ENCODE measurements around the gene PSMG4.
A peak's percentile ranks its signal among the peaks of the same experiment; 100 is the strongest.

PSMG4 gene
- total RNA-seq: 7.4 to 54.8 (median 27.2) reads per million in 9 experiments

DNA sequence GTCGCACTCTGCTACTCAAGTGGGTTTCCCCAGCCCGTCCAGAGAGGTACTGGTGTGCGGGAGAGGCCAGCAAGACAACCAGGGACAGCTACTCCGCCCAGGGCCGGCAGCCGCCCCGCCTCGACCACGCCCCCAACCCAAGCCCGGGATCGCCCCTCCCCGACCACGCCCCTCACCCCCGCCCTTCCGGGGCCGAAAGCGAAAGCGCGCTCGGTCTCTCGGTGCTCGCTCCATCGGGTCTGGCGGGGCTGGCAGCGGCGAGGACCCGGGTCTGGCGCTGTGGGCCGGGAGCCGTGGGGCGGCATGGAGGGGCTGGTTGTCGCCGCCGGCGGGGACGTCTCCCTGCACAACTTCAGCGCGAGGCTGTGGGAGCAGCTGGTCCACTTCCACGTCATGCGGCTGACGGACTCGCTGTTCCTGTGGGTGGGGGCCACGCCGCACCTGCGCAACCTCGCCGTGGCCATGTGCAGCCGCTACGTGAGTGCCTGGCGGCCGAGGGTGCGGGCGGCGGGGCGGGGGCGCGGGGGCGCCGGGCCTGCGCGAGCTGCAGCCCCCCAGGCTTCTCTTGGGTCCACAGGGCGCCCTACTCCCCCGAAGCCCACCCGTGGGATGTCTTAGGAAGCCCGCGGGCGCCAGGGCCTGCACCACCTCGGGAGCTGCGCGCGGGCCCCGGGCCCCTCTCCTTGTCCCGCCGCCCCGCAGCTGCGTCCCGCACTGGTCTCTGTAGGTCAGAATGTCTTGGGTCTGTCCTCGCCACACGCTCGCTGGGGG, at the start of gene PSMG4:
Gene PSMG4, plus strand, starts transcription at position 228 of the 771 bp plus-strand sequence. Its CDS starts 76 bp downstream, at position 304.
- Mint-ChIP-seq H3K27ac (peak within 1 kb of the TSS; percentile 88 to 93), H3K9me3 (no peaks in the 10 kb centered on the region), H3K4me1 (ENCODE audit: low read depth in 2 of 2) (peaks cover 36 to 41% of the 10 kb centered on the region in 2 donors), H3K36me3 (ENCODE audit: insufficient read depth) (peaks cover 16% of the 10 kb centered on the region), H3K27me3 (no peaks in the 10 kb centered on the region), H3K4me3 (peak within 1 kb of the TSS; percentile 94 to 98)
- ATAC-seq (replicated peaks) (peak; percentile 87), DNase-seq (peak; percentile 90 to 92 (median 90))

- H3K27ac Mint-ChIP-seq: peak overlapping the region in 1 of 2 donors; percentile 75
- peak overlapping the region; percentile 52 to 57 for H3K4me3 Mint-ChIP-seq
- ATAC-seq (replicated peaks) (peak; percentile 59), DNase-seq (no peak)
- no peaks in the 10 kb centered on the region for H3K9me3 Mint-ChIP-seq
- H3K4me1 Mint-ChIP-seq (ENCODE audit: low read depth in 2 of 2): peaks cover 9 to 17% of the 10 kb centered on the region in 2 donors
- H3K36me3 Mint-ChIP-seq (ENCODE audit: insufficient read depth): peaks cover 3% of the 10 kb centered on the region
- peaks cover 46 to 65% of the 10 kb centered on the region in 2 donors for H3K27me3 Mint-ChIP-seq
These were observed 49.4 kb upstream of the PSMG4 start for GRCh38 chr6:3209114-3210023.

GRCh38 chr6:3210024-3210610, 48.6 kb upstream of the PSMG4 start:
- H3K27me3 Mint-ChIP-seq: peaks cover 46 to 59% of the 10 kb centered on the region in 2 donors
- no peak overlapping the region for H3K4me3 Mint-ChIP-seq
- H3K9me3 Mint-ChIP-seq: no peaks in the 10 kb centered on the region
- DNase-seq: no peak
- peaks cover 9 to 17% of the 10 kb centered on the region in 2 donors for H3K4me1 Mint-ChIP-seq (ENCODE audit: low read depth in 2 of 2)
- no peak for ATAC-seq (replicated peaks)
- H3K27ac Mint-ChIP-seq: peak overlapping the region in 1 of 2 donors; percentile 75
- peaks cover 3% of the 10 kb centered on the region for H3K36me3 Mint-ChIP-seq (ENCODE audit: insufficient read depth)

DNA sequence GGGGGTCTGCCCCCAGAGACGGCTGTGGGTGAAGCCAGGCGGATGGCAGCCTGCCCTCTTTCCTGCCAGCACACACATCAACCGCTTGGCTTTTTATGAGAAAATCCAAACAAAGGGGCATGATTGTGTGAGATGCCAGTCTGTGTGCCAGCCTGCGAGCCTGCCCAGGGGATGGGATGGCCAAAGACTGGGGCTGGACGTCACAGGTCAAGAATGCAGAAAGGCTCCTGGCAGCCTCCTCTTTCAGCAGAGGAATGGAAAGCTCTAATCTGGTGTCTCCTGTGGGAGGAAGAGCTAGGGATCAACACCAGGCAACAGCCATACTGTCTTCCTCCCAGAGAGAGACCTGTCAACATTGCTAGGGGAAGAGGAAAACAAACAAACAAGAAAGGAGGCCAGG, 47.1 kb upstream of the PSMG4 start:
- Mint-ChIP-seq H3K27ac (peak overlapping the region in 1 of 2 donors; percentile 18), H3K9me3 (no peaks in the 10 kb centered on the region), H3K36me3 (ENCODE audit: insufficient read depth) (peaks cover 3% of the 10 kb centered on the region), H3K4me1 (ENCODE audit: low read depth in 2 of 2) (peaks cover 9 to 17% of the 10 kb centered on the region in 2 donors), H3K4me3 (no peak overlapping the region), H3K27me3 (peaks cover 48 to 60% of the 10 kb centered on the region in 2 donors)
- ATAC-seq (replicated peaks) (no peak), DNase-seq (no peak)

DNA sequence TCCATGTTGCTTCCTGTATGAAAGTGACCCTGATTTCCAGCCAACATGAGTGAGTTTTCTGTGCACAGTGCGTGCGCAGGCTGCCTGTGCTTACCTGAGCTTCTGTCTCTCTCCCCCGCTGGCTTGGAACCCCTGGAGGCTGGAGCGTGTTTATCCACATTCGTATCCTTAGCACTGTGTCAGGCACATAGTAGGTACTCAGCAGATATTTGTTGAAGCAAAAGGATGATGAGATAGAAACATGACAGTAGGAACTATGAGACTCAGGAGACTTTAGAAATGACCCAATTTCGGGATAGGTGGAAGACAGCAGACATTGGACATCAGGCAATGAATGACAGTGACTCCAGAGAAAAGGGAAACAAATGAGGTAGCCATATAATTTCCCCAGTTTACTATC, 46.5 kb upstream of the PSMG4 start:
- peaks cover 3% of the 10 kb centered on the region for H3K36me3 Mint-ChIP-seq (ENCODE audit: insufficient read depth)
- H3K27me3 Mint-ChIP-seq: peaks cover 45 to 60% of the 10 kb centered on the region in 2 donors
- DNase-seq (no peak), ATAC-seq (replicated peaks) (no peak)
- H3K4me1 Mint-ChIP-seq (ENCODE audit: low read depth in 2 of 2): peaks cover 9 to 17% of the 10 kb centered on the region in 2 donors
- no peak overlapping the region for H3K4me3 Mint-ChIP-seq
- H3K27ac Mint-ChIP-seq: no peak overlapping the region
- no peaks in the 10 kb centered on the region for H3K9me3 Mint-ChIP-seq

- H3K4me3 Mint-ChIP-seq: no peak overlapping the region
- ATAC-seq (replicated peaks) (no peak), DNase-seq (no peak)
- peak overlapping the region in 1 of 2 donors; percentile 44 for H3K27ac Mint-ChIP-seq
- no peaks in the 10 kb centered on the region for H3K9me3 Mint-ChIP-seq
- H3K36me3 Mint-ChIP-seq (ENCODE audit: insufficient read depth): peaks cover 3% of the 10 kb centered on the region
- peaks cover 51 to 62% of the 10 kb centered on the region in 2 donors for H3K27me3 Mint-ChIP-seq
- peaks cover 9 to 16% of the 10 kb centered on the region in 2 donors for H3K4me1 Mint-ChIP-seq (ENCODE audit: low read depth in 2 of 2)
These were observed 45.4 kb upstream of the PSMG4 start for GRCh38 chr6:3213334-3213695.

- H3K27me3 Mint-ChIP-seq: peaks cover 55 to 69% of the 10 kb centered on the region in 2 donors
- peaks cover 0 to under 1% of the 10 kb centered on the region in 2 donors for H3K4me1 Mint-ChIP-seq (ENCODE audit: low read depth in 2 of 2)
- peaks cover 3% of the 10 kb centered on the region for H3K36me3 Mint-ChIP-seq (ENCODE audit: insufficient read depth)
- ATAC-seq (replicated peaks) (no peak), DNase-seq (no peak)
- H3K27ac Mint-ChIP-seq: no peak overlapping the region
- no peaks in the 10 kb centered on the region for H3K9me3 Mint-ChIP-seq
- no peak overlapping the region for H3K4me3 Mint-ChIP-seq
These were observed 43.8 kb upstream of the PSMG4 start for GRCh38 chr6:3214898-3215297.

GRCh38 chr6:3217286-3217685, 41.5 kb upstream of the PSMG4 start:
- no peak for ATAC-seq (replicated peaks)
- Mint-ChIP-seq H3K4me1 (ENCODE audit: low read depth in 2 of 2) (no peaks in the 10 kb centered on the region), H3K36me3 (ENCODE audit: insufficient read depth) (peaks cover 7% of the 10 kb centered on the region), H3K27me3 (peaks cover 54 to 70% of the 10 kb centered on the region in 2 donors), H3K27ac (no peak overlapping the region), H3K9me3 (peaks cover 7% of the 10 kb centered on the region in 2 donors), H3K4me3 (no peak overlapping the region)
- DNase-seq: no peak

GRCh38 chr6:3218266-3218665, 40.5 kb upstream of the PSMG4 start:
- ATAC-seq (replicated peaks): no peak
- H3K4me1 Mint-ChIP-seq (ENCODE audit: low read depth in 2 of 2): no peaks in the 10 kb centered on the region

DNA sequence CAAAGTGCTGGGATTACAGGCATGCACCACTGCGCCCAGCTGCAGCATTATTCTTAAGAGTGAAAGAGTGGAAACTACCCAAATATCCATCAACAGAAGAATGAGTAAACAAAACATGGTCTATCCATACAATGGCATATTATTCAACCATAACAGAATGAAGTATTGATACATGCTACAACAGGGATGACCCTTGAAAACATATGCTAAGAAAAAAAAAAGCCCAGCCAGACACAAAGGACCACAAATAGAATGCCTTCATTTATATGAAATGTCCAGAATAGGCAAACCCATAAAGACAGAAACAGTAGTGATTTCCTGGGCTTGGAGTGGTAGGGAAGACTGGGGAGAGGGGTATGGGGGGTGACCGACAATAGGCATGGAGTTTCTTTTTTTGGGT, 38.4 kb upstream of the PSMG4 start:
- Mint-ChIP-seq H3K4me1 (ENCODE audit: low read depth in 2 of 2) (no peaks in the 10 kb centered on the region), H3K9me3 (peaks cover 7% of the 10 kb centered on the region in 2 donors), H3K36me3 (ENCODE audit: insufficient read depth) (peaks cover 8% of the 10 kb centered on the region), H3K4me3 (no peak overlapping the region), H3K27ac (no peak overlapping the region), H3K27me3 (peaks cover 44 to 63% of the 10 kb centered on the region in 2 donors)
- ATAC-seq (replicated peaks): no peak
- no peak for DNase-seq

More at GRCh38 chr6:3218266-3218665, 40.5 kb upstream of the PSMG4 start:
- no peak overlapping the region for H3K27ac Mint-ChIP-seq
- H3K36me3 Mint-ChIP-seq (ENCODE audit: insufficient read depth): peaks cover 8% of the 10 kb centered on the region
- no peak overlapping the region for H3K4me3 Mint-ChIP-seq
- peaks cover 7% of the 10 kb centered on the region in 2 donors for H3K9me3 Mint-ChIP-seq
- H3K27me3 Mint-ChIP-seq: peaks cover 47 to 60% of the 10 kb centered on the region in 2 donors
- DNase-seq: no peak

- H3K27me3 Mint-ChIP-seq: peaks cover 41 to 62% of the 10 kb centered on the region in 2 donors
- no peak for ATAC-seq (replicated peaks)
- H3K9me3 Mint-ChIP-seq: peaks cover 7% of the 10 kb centered on the region in 2 donors
- H3K27ac Mint-ChIP-seq: peak overlapping the region; percentile 74 to 85
- peaks cover under 1 to 1% of the 10 kb centered on the region in 2 donors for H3K4me1 Mint-ChIP-seq (ENCODE audit: low read depth in 2 of 2)
- no peak overlapping the region for H3K4me3 Mint-ChIP-seq
- no peak for DNase-seq
- peaks cover 8% of the 10 kb centered on the region for H3K36me3 Mint-ChIP-seq (ENCODE audit: insufficient read depth)
These were observed 37.2 kb upstream of the PSMG4 start for GRCh38 chr6:3221578-3221977.

- H3K4me3 Mint-ChIP-seq: no peak overlapping the region
- ATAC-seq (replicated peaks): no peak
- peaks cover 7% of the 10 kb centered on the region in 2 donors for H3K9me3 Mint-ChIP-seq
- no peak for DNase-seq
- H3K27me3 Mint-ChIP-seq: peaks cover 43 to 62% of the 10 kb centered on the region in 2 donors
- H3K4me1 Mint-ChIP-seq (ENCODE audit: low read depth in 2 of 2): peaks cover 4 to 7% of the 10 kb centered on the region in 2 donors
- H3K27ac Mint-ChIP-seq: peak overlapping the region; percentile 74 to 85
- H3K36me3 Mint-ChIP-seq (ENCODE audit: insufficient read depth): peaks cover 8% of the 10 kb centered on the region
These were observed 36.2 kb upstream of the PSMG4 start for GRCh38 chr6:3222506-3223038.

GRCh38 chr6:3226042-3226441, 32.7 kb upstream of the PSMG4 start:
- H3K36me3 Mint-ChIP-seq (ENCODE audit: insufficient read depth): peaks cover 16% of the 10 kb centered on the region
- no peak overlapping the region for H3K27ac Mint-ChIP-seq
- ATAC-seq (replicated peaks) (no peak), DNase-seq (no peak)
- peaks cover 50 to 64% of the 10 kb centered on the region in 2 donors for H3K27me3 Mint-ChIP-seq
- H3K4me1 Mint-ChIP-seq (ENCODE audit: low read depth in 2 of 2): peaks cover 27 to 35% of the 10 kb centered on the region in 2 donors
- peak overlapping the region in 1 of 2 donors; percentile 89 for H3K4me3 Mint-ChIP-seq
- H3K9me3 Mint-ChIP-seq: peaks cover 7% of the 10 kb centered on the region in 2 donors

All from effector memory CD8-positive, alpha-beta T cell (primary cell).